Erythroblast (primary cell): ENCODE results near the gene EHF.

Experiments used
- GATA1 ChIP-seq: IDR thresholded peaks from 2 replicates; pipeline ENCODE4 v1.6.1; 2011; ENCODE audit warnings: low read depth, mild to moderate bottlenecking, control low read depth, low read length, moderate library complexity
- POLR2A ChIP-seq: IDR thresholded peaks from 2 replicates; pipeline ENCODE4 v1.6.1; 2011; ENCODE audit warnings: mild to moderate bottlenecking, low read length

GRCh38 chr11:34620202-34620601 lies 691 bp upstream of the EHF start:
- TF ChIP-seq POLR2A (no peak), GATA1 (no peak)
